HG03039 (cell line): ENCODE data around the gene TIMM44.
A peak's percentile ranks its signal among the peaks of the same experiment; 100 is the strongest.
"Not testable (repeated sequence)": the region's sequence is repeated elsewhere in the genome, so short reads cannot be mapped to it uniquely, and the experiment has no call there.

Experiments
- ATAC-seq: cut with Tn5 transposase; IDR thresholded peaks from one replicate; pipeline ENCODE4 v1.9.1; 2021; ENCODE audit warnings: mild to moderate bottlenecking, moderate library complexity; ENCODE audit not compliant: unreplicated experiment

Gene TIMM44

GRCh38 chr19:7903244-7904073 is 40.0 kb downstream of the TIMM44 start, which contains the start of gene MAP2K7:
MAP2K7 (plus strand) TSS chr19:7903877; CDS start chr19:7903945, 68 bp downstream.
- peak; percentile 83 for ATAC-seq

- ATAC-seq: no peak
Observed at GRCh38 chr19:7902796-7903243, 40.6 kb downstream of the TIMM44 start.

- no peak for ATAC-seq
Observed at GRCh38 chr19:7901337-7901736, 42.1 kb downstream of the TIMM44 start.

GRCh38 chr19:7900931-7901330 is 42.5 kb downstream of the TIMM44 start:
- ATAC-seq: no peak

- no peak for ATAC-seq
Observed at GRCh38 chr19:7900401-7900870, 43.0 kb downstream of the TIMM44 start.

GRCh38 chr19:7899751-7900378 is 43.6 kb downstream of the TIMM44 start:
- ATAC-seq: no peak

- ATAC-seq: no peak
Observed at GRCh38 chr19:7898967-7899366, 44.5 kb downstream of the TIMM44 start.

- no peak for ATAC-seq
Observed at GRCh38 chr19:7897292-7897691, 46.2 kb downstream of the TIMM44 start.

GRCh38 chr19:7895565-7895964 is 47.9 kb downstream of the TIMM44 start:
- ATAC-seq: no peak

- no peak for ATAC-seq
Observed at GRCh38 chr19:7894612-7895309, 48.7 kb downstream of the TIMM44 start.

GRCh38 chr19:7893362-7894101 is 49.9 kb downstream of the TIMM44 start:
- not testable (repeated sequence) for ATAC-seq

GRCh38 chr19:7888826-7889217 is 54.6 kb downstream of the TIMM44 start:
- no peak for ATAC-seq

- no peak for ATAC-seq
Observed at GRCh38 chr19:7888145-7888825, 55.2 kb downstream of the TIMM44 start, which contains the start of gene LRRC8E. LRRC8E (plus strand) TSS chr19:7888510; CDS start chr19:7895604, 7,094 bp downstream.

- ATAC-seq: no peak
Observed at GRCh38 chr19:7887408-7888144, 55.9 kb downstream of the TIMM44 start.

GRCh38 chr19:7885818-7886217 is 57.6 kb downstream of the TIMM44 start:
- ATAC-seq: no peak

- no peak for ATAC-seq
Observed at GRCh38 chr19:7883796-7884570, 59.5 kb downstream of the TIMM44 start.

- no peak for ATAC-seq
Observed at GRCh38 chr19:7883105-7883504, 60.4 kb downstream of the TIMM44 start.

- no peak for ATAC-seq
Observed at GRCh38 chr19:7881910-7882309, 61.6 kb downstream of the TIMM44 start.

GRCh38 chr19:7879836-7880235 is 63.6 kb downstream of the TIMM44 start:
- ATAC-seq: no peak
